Neuronal stem cell (in vitro differentiated cells): Measurements from ENCODE around the gene ABCB11.
"Not testable (repeated sequence)": the region's sequence is repeated elsewhere in the genome, so short reads cannot be mapped to it uniquely, and the experiment has no call there.

Experiments used
- DNase-seq: peaks from one replicate; pipeline ENCODE4 v3.0.0-alpha.2; 2013; ENCODE audit warnings: low spot score
- H2AFZ ChIP-seq: one replicate; pipeline ENCODE4 v1.6.1; 2013; ENCODE audit warnings: mild to moderate bottlenecking, low read length, inconsistent platforms
- H2AK5ac ChIP-seq: 2 replicates; pipeline ENCODE4 v1.6.1; 2013; ENCODE audit warnings: low read depth, mild to moderate bottlenecking, inconsistent platforms, low read length, moderate library complexity, mixed read lengths
- H2BK120ac ChIP-seq: 2 replicates; pipeline ENCODE4 v1.6.1; 2013; ENCODE audit warnings: low read depth, mild to moderate bottlenecking, inconsistent platforms, low read length, moderate library complexity, mixed read lengths
- H2BK12ac ChIP-seq: one replicate; pipeline ENCODE4 v1.6.1; 2013; ENCODE audit warnings: low read length, inconsistent platforms
- H2BK15ac ChIP-seq: 2 replicates; pipeline ENCODE4 v1.6.1; 2013; ENCODE audit warnings: mild to moderate bottlenecking, low read length, inconsistent platforms, mixed read lengths
- H2BK5ac ChIP-seq: one replicate; pipeline ENCODE4 v1.6.1; 2013; ENCODE audit warnings: inconsistent platforms, mild to moderate bottlenecking, low read length, moderate library complexity
- H3K14ac ChIP-seq: one replicate; pipeline ENCODE4 v1.6.1; 2013; ENCODE audit warnings: low read length, inconsistent platforms
- H3K18ac ChIP-seq: 2 replicates; pipeline ENCODE4 v1.6.1; 2013; ENCODE audit warnings: low read length, inconsistent platforms
- H3K23ac ChIP-seq: 2 replicates; pipeline ENCODE4 v1.6.1; 2013; ENCODE audit warnings: low read depth, mild to moderate bottlenecking, mixed read lengths, low read length, inconsistent platforms; ENCODE audit not compliant: poor library complexity
- H3K27ac ChIP-seq: replicated peaks from 3 replicates; pipeline ENCODE4 v1.5.1; 2013; ENCODE audit warnings: low read length, inconsistent platforms
- H3K27me3 ChIP-seq, 3 experiments: 2 replicates each; pipeline ENCODE4 v1.6.1; 2013; ENCODE audit warnings: low read length in 3 of 3, mild to moderate bottlenecking in 2 of 3, inconsistent platforms in 1 of 3, low read depth in 1 of 3, mixed read lengths in 1 of 3, moderate library complexity in 1 of 3; ENCODE audit not compliant: control insufficient read depth in 3 of 3, insufficient read depth in 3 of 3
- H3K36me3 ChIP-seq, 2 donors: replicated peaks in 1 of 2; 2 replicates each; pipeline ENCODE4 v1.6.1; 2013; ENCODE audit warnings: low read length in 2 of 2; ENCODE audit not compliant: control insufficient read depth in 2 of 2, insufficient read depth in 2 of 2
- H3K4ac ChIP-seq: 2 replicates; pipeline ENCODE4 v1.6.1; 2013; ENCODE audit warnings: inconsistent platforms, mild to moderate bottlenecking, low read length, moderate library complexity
- H3K4me1 ChIP-seq, 2 donors: 1 replicate in 1 of 2; 2 replicates in 1 of 2; pipeline ENCODE4 v1.6.1; 2013; ENCODE audit warnings: low read length in 2 of 2, low read depth in 1 of 2; ENCODE audit not compliant: control insufficient read depth in 2 of 2, insufficient read depth in 1 of 2
- H3K4me2 ChIP-seq: one replicate; pipeline ENCODE4 v1.6.1; 2013; ENCODE audit warnings: mild to moderate bottlenecking, low read length, inconsistent platforms; ENCODE audit not compliant: insufficient read depth, poor library complexity, severe bottlenecking
- H3K4me3 ChIP-seq, 2 donors: 2 replicates each; pipeline ENCODE4 v1.5.1; 2013; ENCODE audit warnings: low read length in 2 of 2, mild to moderate bottlenecking in 2 of 2, inconsistent platforms in 1 of 2, moderate library complexity in 1 of 2
- H3K79me1 ChIP-seq: one replicate; pipeline ENCODE4 v1.6.1; 2013; ENCODE audit warnings: low read depth, mild to moderate bottlenecking, inconsistent platforms, low read length, moderate library complexity
- H3K9ac ChIP-seq: one replicate; pipeline ENCODE4 v1.6.1; 2013; ENCODE audit warnings: mild to moderate bottlenecking, low read depth, low read length, inconsistent platforms; ENCODE audit not compliant: poor library complexity
- H3K9me3 ChIP-seq, 2 donors: replicated peaks in 1 of 2; 2 replicates each; pipeline versions ENCODE3 to v1.6.1; 2013; ENCODE audit warnings: low read length in 2 of 2, mild to moderate bottlenecking in 2 of 2, inconsistent platforms in 1 of 2, low read depth in 1 of 2, mixed read lengths in 1 of 2, moderate library complexity in 1 of 2; ENCODE audit not compliant: control insufficient read depth in 2 of 2, insufficient read depth in 1 of 2
- H4K8ac ChIP-seq: one replicate; pipeline ENCODE4 v1.6.1; 2013; ENCODE audit warnings: low read depth, mild to moderate bottlenecking, inconsistent platforms, low read length, moderate library complexity
- H4K91ac ChIP-seq: one replicate; pipeline ENCODE4 v1.6.1; 2013; ENCODE audit warnings: low read length, low read depth, mild to moderate bottlenecking, inconsistent platforms; ENCODE audit not compliant: poor library complexity
- WGBS, 2 donors: extraction: QIAGEN DNeasy Blood & Tissue Kit; methylation state at CpG; one replicate each; pipeline ENCODE4 v1.1.7; 2013; ENCODE audit warnings: missing lambda C conversion rate in 2 of 2, mixed read lengths in 1 of 2; ENCODE audit not compliant: insufficient read length in 2 of 2, insufficient replicate concordance in 1 of 2; ENCODE audit errors: extremely low coverage in 2 of 2; 5-methylcytosine and 5-hydroxymethylcytosine counted together

Gene ABCB11

DNA sequence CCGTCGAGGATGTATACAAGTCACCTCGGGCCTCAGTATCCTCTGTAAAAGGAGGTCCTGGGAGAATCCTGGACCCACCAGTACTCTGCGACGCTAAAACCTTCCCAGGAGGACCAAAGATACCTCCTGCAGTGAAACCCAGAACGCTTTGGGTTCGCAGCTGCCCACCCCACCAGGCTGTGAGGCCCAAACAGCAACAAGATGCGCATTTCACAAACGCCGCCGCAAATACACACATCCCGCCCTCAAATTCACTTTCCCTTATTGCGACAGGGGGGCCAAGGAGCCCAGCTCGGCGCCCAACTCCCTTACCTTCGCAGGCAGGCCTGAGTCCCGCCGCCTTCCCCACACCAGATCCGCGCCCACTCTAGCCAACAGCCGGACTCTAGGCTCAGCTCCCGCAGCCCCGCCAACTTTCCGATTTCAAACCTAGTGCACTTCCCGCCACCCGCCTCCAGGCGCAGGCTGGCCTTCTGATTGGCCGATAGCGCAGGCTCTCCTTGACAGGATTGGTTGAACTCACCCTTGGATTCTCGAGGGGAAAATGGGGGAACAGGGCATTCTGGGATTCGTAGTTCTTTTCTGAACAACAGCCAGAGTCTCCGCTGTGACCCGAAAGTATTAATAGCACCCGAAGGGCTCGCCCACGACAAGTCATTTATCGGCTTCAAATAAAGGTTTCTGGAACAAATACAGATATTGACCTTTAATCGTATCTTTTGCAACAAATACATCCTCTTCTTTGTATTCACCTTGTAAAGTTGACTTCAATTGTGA, 140.9 kb downstream of the ABCB11 start, which contains the start of gene SPC25:
TSS of gene SPC25 (minus strand) at position 425 of the 777 bp plus-strand sequence. CDS start 911 bp downstream, outside the sequence.
- peak; percentile 92 for DNase-seq
- Histone ChIP-seq H4K8ac (no peak within 1 kb of the TSS), H2BK15ac (no peak within 1 kb of the TSS), H3K4me1 (peaks cover 1 to 2% of the 10 kb centered on the region in 2 donors), H2BK5ac (no peak within 1 kb of the TSS), H2BK120ac (no peak within 1 kb of the TSS), H3K27ac (no peak within 1 kb of the TSS), H2AFZ (peak within 1 kb of the TSS; percentile 93), H3K14ac (no peak within 1 kb of the TSS), H3K18ac (no peak within 1 kb of the TSS), H3K23ac (no peak within 1 kb of the TSS), H3K4me2 (peak within 1 kb of the TSS; percentile 68), H3K36me3 (peaks cover 4 to 33% of the 10 kb centered on the region in 2 donors), H3K79me1 (no peaks in the 10 kb centered on the region), H3K9ac (peak within 1 kb of the TSS; percentile 74), H3K9me3 (no peaks in the 10 kb centered on the region), H2BK12ac (no peak within 1 kb of the TSS), H3K4me3 (peak within 1 kb of the TSS; percentile 86 to 87), H4K91ac (no peak within 1 kb of the TSS), H2AK5ac (no peak within 1 kb of the TSS), H3K27me3 (peaks cover 0 to 16% (median 0%) of the 10 kb centered on the region in 3 experiments), H3K4ac (no peak within 1 kb of the TSS)
- no CpG with 5 or more reads among the region's 38 CpGs for WGBS, 2 donors

GRCh38 chr2:168889635-168890005, 141.5 kb downstream of the ABCB11 start:
- H2AK5ac ChIP-seq, result no peak overlapping the region
- H3K4me2 ChIP-seq, result peak overlapping the region; percentile 57
- no peaks in the 10 kb centered on the region for H3K79me1 ChIP-seq
- peak overlapping the region; percentile 86 to 87 for H3K4me3 ChIP-seq
- H2BK5ac ChIP-seq, result no peak overlapping the region
- H2BK12ac ChIP-seq, result no peak overlapping the region
- no peak overlapping the region for H3K9ac ChIP-seq
- H2BK15ac ChIP-seq, result no peak overlapping the region
- no peak overlapping the region for H3K14ac ChIP-seq
- no peak for DNase-seq
- no peak overlapping the region for H3K18ac ChIP-seq
- no peak overlapping the region for H3K27ac ChIP-seq
- H4K91ac ChIP-seq, result no peak overlapping the region
- no peaks in the 10 kb centered on the region for H3K9me3 ChIP-seq
- no peak overlapping the region for H3K23ac ChIP-seq
- peak overlapping the region; percentile 93 for H2AFZ ChIP-seq
- H3K4me1 ChIP-seq, result peaks cover 1 to 2% of the 10 kb centered on the region in 2 donors
- H2BK120ac ChIP-seq, result no peak overlapping the region
- no peak overlapping the region for H4K8ac ChIP-seq
- H3K36me3 ChIP-seq, result peaks cover 4 to 39% of the 10 kb centered on the region in 2 donors
- peaks cover 0 to 16% (median 0%) of the 10 kb centered on the region in 3 experiments for H3K27me3 ChIP-seq
- no peak overlapping the region for H3K4ac ChIP-seq
- WGBS, 2 donors, result no CpG with 5 or more reads among the region's 3 CpGs

GRCh38 chr2:168884975-168885374, 146.1 kb downstream of the ABCB11 start:
- Histone ChIP-seq H2AK5ac (no peak overlapping the region), H3K4ac (no peak overlapping the region), H3K79me1 (no peaks in the 10 kb centered on the region), H2BK120ac (no peak overlapping the region), H4K8ac (no peak overlapping the region), H3K4me1 (peaks cover 2 to 6% of the 10 kb centered on the region in 2 donors), H2BK12ac (no peak overlapping the region), H3K9ac (no peak overlapping the region), H3K23ac (no peak overlapping the region), H3K27ac (no peak overlapping the region), H3K4me3 (no peak overlapping the region), H4K91ac (no peak overlapping the region), H3K4me2 (no peak overlapping the region), H3K27me3 (no peaks in the 10 kb centered on the region), H2BK5ac (no peak overlapping the region), H3K9me3 (no peaks in the 10 kb centered on the region), H3K18ac (no peak overlapping the region), H3K14ac (no peak overlapping the region), H3K36me3 (peaks cover 4 to 60% of the 10 kb centered on the region in 2 donors), H2AFZ (no peak overlapping the region), H2BK15ac (no peak overlapping the region)
- WGBS, 2 donors, result no CpG with 5 or more reads among the region's 1 CpG
- DNase-seq, result no peak

- H3K79me1 ChIP-seq, H3K4ac ChIP-seq, H3K27me3 ChIP-seq: not testable (repeated sequence)
Observed at GRCh38 chr2:168882163-168882562, 149.0 kb downstream of the ABCB11 start.

More at GRCh38 chr2:168882163-168882562, 149.0 kb downstream of the ABCB11 start:
- H3K27ac ChIP-seq, DNase-seq, H3K9me3 ChIP-seq, H2AK5ac ChIP-seq, H3K4me3 ChIP-seq, H2BK120ac ChIP-seq, H4K8ac ChIP-seq, H4K91ac ChIP-seq, H3K14ac ChIP-seq, H2AFZ ChIP-seq, H3K4me2 ChIP-seq, H2BK15ac ChIP-seq, H2BK5ac ChIP-seq, H3K9ac ChIP-seq, H3K4me1 ChIP-seq, H3K23ac ChIP-seq, H3K18ac ChIP-seq, H2BK12ac ChIP-seq: not testable (repeated sequence)
- no CpG with 5 or more reads among the region's 12 CpGs for WGBS, 2 donors
- H3K36me3 ChIP-seq, result peaks cover 0 to 57% of the 10 kb centered on the region in 2 donors
